Erythroblast (primary cell): ENCODE results near the gene MXD4.

Source experiments
- DNase-seq, 2 experiments: peaks; one replicate each; lab custom pipeline; 2025; lab: John Stamatoyannopoulos, UW
- GATA1 ChIP-seq: IDR thresholded peaks from 2 replicates; pipeline ENCODE4 v1.6.1; 2011; ENCODE audit warnings: low read depth, mild to moderate bottlenecking, control low read depth, low read length, moderate library complexity
- POLR2A ChIP-seq: IDR thresholded peaks from 2 replicates; pipeline ENCODE4 v1.6.1; 2011; ENCODE audit warnings: mild to moderate bottlenecking, low read length

Gene MXD4

GRCh38 chr4:2266821-2267220 is 4.9 kb upstream of the MXD4 start:
- DNase-seq, result peak in 1 of 2 experiments; percentile 46
- TF ChIP-seq POLR2A (no peak), GATA1 (no peak)

GRCh38 chr4:2266181-2266580 is 4.3 kb upstream of the MXD4 start:
- DNase-seq, result peak; percentile 30 to 37
- TF ChIP-seq POLR2A (no peak), GATA1 (no peak)

- DNase-seq, result no peak
- TF ChIP-seq GATA1, result no peak
- no peak for TF ChIP-seq POLR2A
These were observed 3.5 kb upstream of the MXD4 start for GRCh38 chr4:2265113-2266110.

- no peak for TF ChIP-seq POLR2A
- TF ChIP-seq GATA1, result no peak
These were observed 2.7 kb upstream of the MXD4 start for GRCh38 chr4:2264481-2265041.

GRCh38 chr4:2263926-2264321 is 2.0 kb upstream of the MXD4 start:
- no peak for DNase-seq
- no peak for TF ChIP-seq POLR2A
- TF ChIP-seq GATA1, result no peak

More at GRCh38 chr4:2264481-2265041, 2.7 kb upstream of the MXD4 start:
- DNase-seq, result no peak

GRCh38 chr4:2262944-2263250 is 988 bp upstream of the MXD4 start:
- DNase-seq, result no peak
- TF ChIP-seq GATA1, result no peak
- no peak for TF ChIP-seq POLR2A

- peak; percentile 99 to 100 for DNase-seq
- TF ChIP-seq GATA1, result no peak
- peak; percentile 96 for TF ChIP-seq POLR2A
These were observed 435 bp upstream of the MXD4 start for GRCh38 chr4:2262145-2262943.

- DNase-seq, result peak; percentile 77 to 86
- TF ChIP-seq GATA1, result no peak
- TF ChIP-seq POLR2A, result no peak
These were observed 628 bp downstream of the MXD4 start for GRCh38 chr4:2261110-2261852.

- no peak for DNase-seq
- TF ChIP-seq POLR2A (no peak), GATA1 (no peak)
These were observed 1.4 kb downstream of the MXD4 start for GRCh38 chr4:2260344-2261109.

- no peak for DNase-seq
- TF ChIP-seq POLR2A (no peak), GATA1 (no peak)
These were observed 2.2 kb downstream of the MXD4 start for GRCh38 chr4:2259541-2260343.

GRCh38 chr4:2259036-2259540 is 2.8 kb downstream of the MXD4 start:
- no peak for TF ChIP-seq POLR2A
- no peak for TF ChIP-seq GATA1
- DNase-seq, result no peak

- TF ChIP-seq GATA1 (no peak), POLR2A (no peak)
- DNase-seq, result no peak
These were observed 3.5 kb downstream of the MXD4 start for GRCh38 chr4:2258091-2259035.
